GM19463 (cell line): ENCODE data around the gene CELSR1.

ENCODE experiments used
- ATAC-seq: cut with Tn5 transposase; IDR thresholded peaks from one replicate; pipeline ENCODE4 v1.9.1; 2021; ENCODE audit warnings: mild to moderate bottlenecking, moderate library complexity; ENCODE audit not compliant: unreplicated experiment

Gene CELSR1

GRCh38 chr22:46465345-46465720 is 72.1 kb downstream of the CELSR1 start:
- no peak for ATAC-seq

GRCh38 chr22:46464701-46465344 is 72.6 kb downstream of the CELSR1 start:
- no peak for ATAC-seq

GRCh38 chr22:46464296-46464695 is 73.1 kb downstream of the CELSR1 start:
- ATAC-seq: no peak

GRCh38 chr22:46463435-46464227 is 73.8 kb downstream of the CELSR1 start:
- ATAC-seq: no peak

- ATAC-seq: no peak
Observed at GRCh38 chr22:46462726-46463371, 74.6 kb downstream of the CELSR1 start.

- ATAC-seq: no peak
Observed at GRCh38 chr22:46461566-46462180, 75.7 kb downstream of the CELSR1 start.

- ATAC-seq: no peak
Observed at GRCh38 chr22:46460857-46461256, 76.6 kb downstream of the CELSR1 start.

- no peak for ATAC-seq
Observed at GRCh38 chr22:46459347-46460065, 77.9 kb downstream of the CELSR1 start.

- ATAC-seq: no peak
Observed at GRCh38 chr22:46458525-46458924, 78.9 kb downstream of the CELSR1 start.

- ATAC-seq: no peak
Observed at GRCh38 chr22:46457502-46458488, 79.6 kb downstream of the CELSR1 start.

- ATAC-seq: no peak
Observed at GRCh38 chr22:46456818-46457163, 80.6 kb downstream of the CELSR1 start.

GRCh38 chr22:46455446-46455845 is 82.0 kb downstream of the CELSR1 start:
- ATAC-seq: no peak

- ATAC-seq: no peak
Observed at GRCh38 chr22:46454504-46455269, 82.7 kb downstream of the CELSR1 start.

- ATAC-seq: no peak
Observed at GRCh38 chr22:46453829-46454503, 83.5 kb downstream of the CELSR1 start.

GRCh38 chr22:46453006-46453828 is 84.2 kb downstream of the CELSR1 start:
- ATAC-seq: no peak

- ATAC-seq: no peak
Observed at GRCh38 chr22:46452195-46453005, 85.0 kb downstream of the CELSR1 start.

- ATAC-seq: no peak
Observed at GRCh38 chr22:46451741-46452140, 85.7 kb downstream of the CELSR1 start.
